ENCODE data around the gene DSE. TPM values are rescaled to one million over a fixed set of nuclear protein-coding genes. Genes with fewer than 3 reads are reported as not detected.
"Not testable (repeated sequence)": the region's sequence is repeated elsewhere in the genome, so short reads cannot be mapped to it uniquely, and the experiment has no call there.

DSE gene
- total RNA-seq, result 10 to 100 TPM in 2 of 4 donors, 1 to 10 TPM in 2; 3.8 to 16.7 (median 9.2) TPM

GRCh38 chr6:116370760-116371119 lies at the start of gene DSE:
TSS of gene DSE (plus strand) at chr6:116370947. CDS start at chr6:116399251, 28,304 bp downstream.
- H3K27me3 ChIP-seq, result peaks cover 52% of the 10 kb centered on the region
- H3K4me3 ChIP-seq, result peak within 1 kb of the TSS; percentile 49 to 82 (median 64)
- peak; percentile 78 for DNase-seq
- intact Hi-C loops (cut with DNase I; ENCODE audit: low total_unique reads) (no loop called here), in situ Hi-C loops (cut with MboI; ENCODE audit: low pct_ligation_motif_present in 1 of 4, low pct_unique_long_range_greater_than_20kb in 1 of 4, low sequenced_read_pairs in 3 of 4) (no loop called here)
- H3K36me3 ChIP-seq, result no peaks in the 10 kb centered on the region
- peaks cover 0 to 23% (median 8%) of the 10 kb centered on the region in 4 donors for H3K4me1 ChIP-seq
- 0% methylated on average over 40 of the region's 43 CpGs; no CpG with 5 or more reads in 1 of the 2 donors for WGBS, 2 donors (ENCODE audit: low coverage in 1 of 2)
- no peaks in the 10 kb centered on the region for H3K9me3 ChIP-seq
- peak within 1 kb of the TSS; percentile 89 to 94 (median 91) for H3K27ac ChIP-seq
- peak; percentile 84 to 88 (median 86) for TF ChIP-seq POLR2AphosphoS5 (IDR thresholded peaks at IDR 0.05)
- TF ChIP-seq EP300 (IDR thresholded peaks at IDR 0.05; ENCODE audit: low read depth), result no peak
- TF ChIP-seq POLR2A (IDR thresholded peaks at IDR 0.05), result peak; percentile 62
- TF ChIP-seq, protein P1, sequence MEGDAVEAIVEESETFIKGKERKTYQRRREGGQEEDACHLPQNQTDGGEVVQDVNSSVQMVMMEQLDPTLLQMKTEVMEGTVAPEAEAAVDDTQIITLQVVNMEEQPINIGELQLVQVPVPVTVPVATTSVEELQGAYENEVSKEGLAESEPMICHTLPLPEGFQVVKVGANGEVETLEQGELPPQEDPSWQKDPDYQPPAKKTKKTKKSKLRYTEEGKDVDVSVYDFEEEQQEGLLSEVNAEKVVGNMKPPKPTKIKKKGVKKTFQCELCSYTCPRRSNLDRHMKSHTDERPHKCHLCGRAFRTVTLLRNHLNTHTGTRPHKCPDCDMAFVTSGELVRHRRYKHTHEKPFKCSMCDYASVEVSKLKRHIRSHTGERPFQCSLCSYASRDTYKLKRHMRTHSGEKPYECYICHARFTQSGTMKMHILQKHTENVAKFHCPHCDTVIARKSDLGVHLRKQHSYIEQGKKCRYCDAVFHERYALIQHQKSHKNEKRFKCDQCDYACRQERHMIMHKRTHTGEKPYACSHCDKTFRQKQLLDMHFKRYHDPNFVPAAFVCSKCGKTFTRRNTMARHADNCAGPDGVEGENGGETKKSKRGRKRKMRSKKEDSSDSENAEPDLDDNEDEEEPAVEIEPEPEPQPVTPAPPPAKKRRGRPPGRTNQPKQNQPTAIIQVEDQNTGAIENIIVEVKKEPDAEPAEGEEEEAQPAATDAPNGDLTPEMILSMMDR (IDR thresholded peaks at IDR 0.05), result no peak

GRCh38 chr6:116321933-116322332 lies 48.8 kb upstream of the DSE start:
- H3K36me3 ChIP-seq; H3K9me3 ChIP-seq; intact Hi-C loops (cut with DNase I; ENCODE audit: low total_unique reads); in situ Hi-C loops (cut with MboI; ENCODE audit: low pct_ligation_motif_present in 1 of 4, low pct_unique_long_range_greater_than_20kb in 1 of 4, low sequenced_read_pairs in 3 of 4); DNase-seq; H3K27me3 ChIP-seq; H3K4me3 ChIP-seq; H3K4me1 ChIP-seq; H3K27ac ChIP-seq: not testable (repeated sequence)
- WGBS, 2 donors (ENCODE audit: low coverage in 1 of 2), result 84 to 91% methylated on average over 11 to 13 of the region's 13 CpGs

DNA sequence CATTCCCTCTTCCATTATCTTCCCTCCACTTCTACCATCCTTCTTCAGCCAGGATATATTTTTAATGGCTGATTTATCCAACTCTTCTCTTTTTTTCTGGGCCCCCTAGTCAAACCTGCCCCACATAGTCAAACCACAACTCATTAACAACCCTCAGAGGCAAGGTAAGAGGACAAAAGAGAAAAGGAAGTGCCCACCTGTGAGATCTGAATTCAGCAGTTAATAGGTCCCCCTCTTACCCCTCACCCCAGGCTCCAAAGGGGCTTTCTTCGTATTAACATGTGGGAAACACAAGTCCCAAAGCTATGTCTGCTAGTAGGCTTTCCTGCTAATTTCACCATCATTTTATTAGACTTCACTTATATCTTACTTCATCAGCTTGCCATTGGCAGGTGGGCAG lies 46.9 kb upstream of the DSE start:
- 97% methylated on average over 1 of the region's 1 CpG; no CpG with 5 or more reads in 1 of the 2 donors for WGBS, 2 donors (ENCODE audit: low coverage in 1 of 2)
- no peaks in the 10 kb centered on the region for H3K27me3 ChIP-seq
- TF ChIP-seq EP300 (IDR thresholded peaks at IDR 0.05; ENCODE audit: low read depth) (no peak), POLR2AphosphoS5 (IDR thresholded peaks at IDR 0.05) (no peak)
- TF ChIP-seq, protein P1 (IDR thresholded peaks at IDR 0.05), result no peak
- no peaks in the 10 kb centered on the region for H3K9me3 ChIP-seq
- no peak for DNase-seq
- no peak overlapping the region for H3K27ac ChIP-seq
- intact Hi-C loops (cut with DNase I; ENCODE audit: low total_unique reads), result no loop called here
- in situ Hi-C loops (cut with MboI; ENCODE audit: low pct_ligation_motif_present in 1 of 4, low pct_unique_long_range_greater_than_20kb in 1 of 4, low sequenced_read_pairs in 3 of 4), result no loop called here
- peaks cover 0 to 7% (median 2%) of the 10 kb centered on the region in 4 donors for H3K4me1 ChIP-seq
- no peaks in the 10 kb centered on the region for H3K36me3 ChIP-seq
- no peak overlapping the region for H3K4me3 ChIP-seq

DNA sequence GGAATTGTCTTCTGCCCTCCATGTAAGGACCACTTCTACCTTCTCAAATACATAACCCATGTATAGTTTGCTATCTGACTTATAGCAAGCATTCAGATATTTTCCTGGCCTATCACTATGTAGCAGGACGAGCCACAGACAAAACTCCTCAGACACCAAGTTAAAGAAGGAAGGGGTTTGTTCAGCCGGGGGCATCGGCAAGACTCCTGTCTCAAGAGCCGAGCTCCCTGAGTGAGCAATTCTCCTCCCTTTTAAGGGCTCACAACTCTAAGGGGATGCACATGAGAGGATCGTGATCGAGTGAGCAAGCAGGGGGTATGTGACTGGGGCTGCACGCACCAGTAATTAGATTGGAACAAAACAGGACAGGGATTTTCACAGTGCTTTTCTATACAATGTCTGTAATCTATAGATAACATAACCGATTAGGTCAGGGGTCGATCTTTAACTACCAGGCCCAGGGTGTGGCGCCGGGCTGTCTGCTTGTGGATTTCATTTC lies 45.1 kb upstream of the DSE start:
- H3K4me1 ChIP-seq; in situ Hi-C loops (cut with MboI; ENCODE audit: low pct_ligation_motif_present in 1 of 4, low pct_unique_long_range_greater_than_20kb in 1 of 4, low sequenced_read_pairs in 3 of 4); DNase-seq; H3K9me3 ChIP-seq; H3K27ac ChIP-seq; intact Hi-C loops (cut with DNase I; ENCODE audit: low total_unique reads); H3K27me3 ChIP-seq; H3K36me3 ChIP-seq; H3K4me3 ChIP-seq: not testable (repeated sequence)
- WGBS, 2 donors (ENCODE audit: low coverage in 1 of 2), result 93 to 94% methylated on average over 3 to 11 of the region's 11 CpGs

GRCh38 chr6:116326181-116326671 lies 44.5 kb upstream of the DSE start:
- peaks cover 0 to 7% (median 3%) of the 10 kb centered on the region in 4 donors for H3K4me1 ChIP-seq
- WGBS, 2 donors (ENCODE audit: low coverage in 1 of 2), result 82 to 84% methylated on average over 2 to 7 of the region's 7 CpGs
- no peaks in the 10 kb centered on the region for H3K9me3 ChIP-seq
- H3K27me3 ChIP-seq, result no peaks in the 10 kb centered on the region
- no peak overlapping the region for H3K4me3 ChIP-seq
- in situ Hi-C loops (cut with MboI; ENCODE audit: low pct_ligation_motif_present in 1 of 4, low pct_unique_long_range_greater_than_20kb in 1 of 4, low sequenced_read_pairs in 3 of 4), result no loop called here
- H3K36me3 ChIP-seq, result no peaks in the 10 kb centered on the region
- peak overlapping the region in 1 of 4 donors; percentile 7 for H3K27ac ChIP-seq
- intact Hi-C loops (cut with DNase I; ENCODE audit: low total_unique reads), result no loop called here
- DNase-seq, result no peak
- TF ChIP-seq POLR2AphosphoS5 (IDR thresholded peaks at IDR 0.05) (no peak), POLR2A (IDR thresholded peaks at IDR 0.05) (no peak), EP300 (IDR thresholded peaks at IDR 0.05; ENCODE audit: low read depth) (no peak)
- TF ChIP-seq, protein P1 (IDR thresholded peaks at IDR 0.05), result no peak
